K562 (cell line): ENCODE measurements around the gene RALY.

Source experiments
- CHD4 ChIP-seq: fragments of 200-600 bp; sonication (generic); IDR thresholded peaks from 3 replicates; pipeline ENCODE4 v1.6.1; 2012; ENCODE audit warnings: low read depth, mild to moderate bottlenecking, mixed read lengths, low read length, inconsistent platforms; ENCODE audit not compliant: insufficient read depth, insufficient replicate concordance, poor library complexity, severe bottlenecking
- JUN ChIP-seq, 2 experiments: sonication (generic) in 1 of 2; formaldehyde crosslinking in 1 of 2; IDR thresholded peaks; 2 replicates each; pipeline versions ENCODE4 v1.6.1 to v1.8.0; 2012 to 2022; ENCODE audit warnings: borderline replicate concordance in 2 of 2, mild to moderate bottlenecking in 2 of 2, improper control_type of control experiment in 1 of 2, low read depth in 1 of 2, low read length in 1 of 2, missing genetic modification reagents in 1 of 2
- JUND ChIP-seq, 2 experiments: IDR thresholded peaks; 2 replicates in 1 of 2; 3 replicates in 1 of 2; pipeline ENCODE4 v1.6.1; 2011; ENCODE audit warnings: borderline replicate concordance in 2 of 2, low read depth in 2 of 2, low read length in 2 of 2, improper control_type of control experiment in 1 of 2, missing biosample characterization in 1 of 2, missing genetic modification characterization in 1 of 2, missing genetic modification reagents in 1 of 2
- KDM1A ChIP-seq, 2 experiments: fragments of 450-650 bp; IDR thresholded peaks; 2 replicates each; pipeline ENCODE4 v1.6.1; 2016; ENCODE audit warnings: mild to moderate bottlenecking in 2 of 2

DNA sequence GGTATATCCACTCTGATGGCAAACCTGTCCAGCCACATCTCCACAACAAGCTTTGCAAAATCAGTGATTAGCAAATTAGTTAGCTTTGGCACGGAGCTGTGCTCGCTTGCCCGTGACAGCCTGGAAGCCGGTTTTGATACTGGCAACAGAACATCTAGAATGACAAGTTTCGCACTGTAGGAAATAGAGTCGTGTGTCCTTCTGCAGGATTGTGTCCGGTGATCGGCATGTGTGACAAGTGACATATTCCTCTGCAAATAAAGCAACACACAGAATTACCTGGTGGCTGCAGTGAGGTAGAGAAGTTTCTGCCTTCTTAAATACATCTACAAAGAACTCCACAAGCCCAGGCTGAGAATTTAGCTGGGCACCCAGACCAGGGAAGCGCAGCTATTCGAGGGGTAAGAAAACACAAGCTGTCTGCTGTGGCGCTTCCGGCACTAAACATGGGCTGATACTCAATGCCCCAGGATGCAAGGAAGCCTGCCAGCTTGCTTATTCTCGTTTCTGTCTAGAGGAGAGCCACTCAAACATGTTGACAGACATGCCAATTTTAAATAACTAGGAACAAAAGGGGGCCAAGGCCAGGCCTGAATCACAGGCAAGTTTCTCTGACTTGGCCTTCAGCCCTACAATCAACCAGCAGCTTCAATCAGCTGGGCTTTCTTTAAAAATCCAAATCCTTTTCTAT, 96.1 kb downstream of the RALY start:
- no peak for TF ChIP-seq KDM1A (IDR thresholded peaks at IDR 0.05)
- no peak for TF ChIP-seq JUND (IDR thresholded peaks at IDR 0.05; ENCODE audit: borderline replicate concordance, low read depth, low read length)
- TF ChIP-seq JUND (tag; IDR thresholded peaks at IDR 0.05; ENCODE audit: borderline replicate concordance, low read depth, low read length), result no peak
- TF ChIP-seq CHD4, result no peak
- no peak for TF ChIP-seq JUN (IDR thresholded peaks at IDR 0.05; ENCODE audit: borderline replicate concordance, low read depth, low read length)
- no peak for TF ChIP-seq JUN (CRISPR knock-in tag; IDR thresholded peaks at IDR 0.05; ENCODE audit: borderline replicate concordance)
